ENCODE measurements around the gene TRMT2B.

TRMT2B gene

DNA sequence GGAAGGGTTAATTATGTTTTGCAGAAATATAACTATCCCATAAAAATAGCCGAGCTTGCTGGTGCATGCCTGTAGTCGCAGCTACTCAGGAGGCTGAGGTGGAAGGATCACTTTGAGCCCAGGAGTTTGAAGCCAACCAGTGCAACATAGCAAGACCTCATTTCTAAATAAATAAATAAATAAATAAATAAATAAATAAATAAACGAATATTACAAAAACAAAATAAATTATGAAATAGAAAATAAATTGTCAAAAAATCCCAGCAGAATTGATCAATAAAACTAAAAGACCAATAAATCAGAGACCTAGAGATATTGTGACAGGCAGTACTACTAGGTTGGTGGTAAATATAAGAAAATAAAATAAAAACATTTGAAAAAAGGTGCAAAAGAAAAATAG is 89.1 kb downstream of the TRMT2B start:
- Histone ChIP-seq H3K4me1 (ENCODE audit: insufficient read depth, insufficient read length) (no peaks in the 10 kb centered on the region), H3K9ac (ENCODE audit: insufficient read length, low read depth) (no peak overlapping the region), H3K9me3 (ENCODE audit: insufficient read depth, low read length) (no peaks in the 10 kb centered on the region), H3K4me3 (ENCODE audit: insufficient read length, low read depth) (no peak overlapping the region), H3K27me3 (ENCODE audit: insufficient read depth, insufficient read length) (no peaks in the 10 kb centered on the region), H3K36me3 (ENCODE audit: insufficient read depth, insufficient read length, low read length) (no peaks in the 10 kb centered on the region)
- TF ChIP-seq SUZ12 (IDR thresholded peaks at IDR 0.05; ENCODE audit: extremely low read depth, insufficient read depth, insufficient read length), result no peak
- TF ChIP-seq YY1 (IDR thresholded peaks at IDR 0.05; ENCODE audit: insufficient read depth, insufficient read length), result no peak
- no peak for TF ChIP-seq ZNF274 (IDR thresholded peaks at IDR 0.05; ENCODE audit: low read depth, low read length)
- no peak for DNase-seq (ENCODE audit: low read depth, low spot score)

Data from NT2/D1 (cell line).